Measurements from ENCODE around the gene TRIP13. TPM values are rescaled to one million over a fixed set of nuclear protein-coding genes. Genes with fewer than 3 reads are reported as not detected.

The TRIP13 gene
- total RNA-seq, 1 donor from 2014 or later: 11.9 TPM

DNA sequence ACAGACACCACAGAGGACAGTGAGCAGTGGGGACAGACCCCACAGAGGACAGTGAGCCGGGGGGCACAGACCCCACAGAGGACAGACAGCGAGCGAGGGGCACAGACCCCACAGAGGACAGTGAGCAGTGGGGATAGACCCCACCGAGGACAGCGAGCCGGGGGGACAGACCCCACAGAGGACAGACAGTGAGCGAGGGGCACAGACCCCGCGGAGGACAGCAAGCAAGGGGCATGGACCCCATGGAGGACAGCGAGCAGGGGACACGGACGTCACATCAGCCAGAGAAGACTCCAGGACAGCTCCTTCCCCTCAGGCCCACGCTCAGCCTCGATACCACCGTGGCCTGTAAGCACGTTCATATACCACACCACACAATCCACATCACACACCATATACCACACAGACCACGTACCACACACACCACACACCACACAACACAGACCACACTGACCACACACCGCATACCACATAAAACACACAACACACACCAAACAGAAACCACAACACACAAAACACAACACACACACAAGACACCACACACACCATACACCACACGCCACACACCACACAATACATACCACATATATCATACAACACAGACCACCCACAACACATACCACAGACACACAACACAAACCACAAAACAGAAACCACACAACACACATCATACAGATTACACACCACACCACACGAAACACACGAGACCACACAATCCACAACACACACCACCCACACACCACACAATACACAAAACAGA is 36.7 kb upstream of the TRIP13 start:
- Mint-ChIP-seq H3K9me3 (ENCODE audit: low read depth) (no peaks in the 10 kb centered on the region), H3K27me3 (peaks cover 6% of the 10 kb centered on the region), H3K4me1 (ENCODE audit: low read depth) (peaks cover 14% of the 10 kb centered on the region), H3K36me3 (ENCODE audit: insufficient read depth) (no peaks in the 10 kb centered on the region), H3K4me3 (ENCODE audit: low read depth) (no peak overlapping the region), H3K27ac (no peak overlapping the region)
- TF ChIP-seq, protein P1, sequence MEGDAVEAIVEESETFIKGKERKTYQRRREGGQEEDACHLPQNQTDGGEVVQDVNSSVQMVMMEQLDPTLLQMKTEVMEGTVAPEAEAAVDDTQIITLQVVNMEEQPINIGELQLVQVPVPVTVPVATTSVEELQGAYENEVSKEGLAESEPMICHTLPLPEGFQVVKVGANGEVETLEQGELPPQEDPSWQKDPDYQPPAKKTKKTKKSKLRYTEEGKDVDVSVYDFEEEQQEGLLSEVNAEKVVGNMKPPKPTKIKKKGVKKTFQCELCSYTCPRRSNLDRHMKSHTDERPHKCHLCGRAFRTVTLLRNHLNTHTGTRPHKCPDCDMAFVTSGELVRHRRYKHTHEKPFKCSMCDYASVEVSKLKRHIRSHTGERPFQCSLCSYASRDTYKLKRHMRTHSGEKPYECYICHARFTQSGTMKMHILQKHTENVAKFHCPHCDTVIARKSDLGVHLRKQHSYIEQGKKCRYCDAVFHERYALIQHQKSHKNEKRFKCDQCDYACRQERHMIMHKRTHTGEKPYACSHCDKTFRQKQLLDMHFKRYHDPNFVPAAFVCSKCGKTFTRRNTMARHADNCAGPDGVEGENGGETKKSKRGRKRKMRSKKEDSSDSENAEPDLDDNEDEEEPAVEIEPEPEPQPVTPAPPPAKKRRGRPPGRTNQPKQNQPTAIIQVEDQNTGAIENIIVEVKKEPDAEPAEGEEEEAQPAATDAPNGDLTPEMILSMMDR (IDR thresholded peaks at IDR 0.05; ENCODE audit: unreplicated experiment): no peak
- DNase-seq (ENCODE audit: low spot score, unreplicated experiment): no peak

DNA sequence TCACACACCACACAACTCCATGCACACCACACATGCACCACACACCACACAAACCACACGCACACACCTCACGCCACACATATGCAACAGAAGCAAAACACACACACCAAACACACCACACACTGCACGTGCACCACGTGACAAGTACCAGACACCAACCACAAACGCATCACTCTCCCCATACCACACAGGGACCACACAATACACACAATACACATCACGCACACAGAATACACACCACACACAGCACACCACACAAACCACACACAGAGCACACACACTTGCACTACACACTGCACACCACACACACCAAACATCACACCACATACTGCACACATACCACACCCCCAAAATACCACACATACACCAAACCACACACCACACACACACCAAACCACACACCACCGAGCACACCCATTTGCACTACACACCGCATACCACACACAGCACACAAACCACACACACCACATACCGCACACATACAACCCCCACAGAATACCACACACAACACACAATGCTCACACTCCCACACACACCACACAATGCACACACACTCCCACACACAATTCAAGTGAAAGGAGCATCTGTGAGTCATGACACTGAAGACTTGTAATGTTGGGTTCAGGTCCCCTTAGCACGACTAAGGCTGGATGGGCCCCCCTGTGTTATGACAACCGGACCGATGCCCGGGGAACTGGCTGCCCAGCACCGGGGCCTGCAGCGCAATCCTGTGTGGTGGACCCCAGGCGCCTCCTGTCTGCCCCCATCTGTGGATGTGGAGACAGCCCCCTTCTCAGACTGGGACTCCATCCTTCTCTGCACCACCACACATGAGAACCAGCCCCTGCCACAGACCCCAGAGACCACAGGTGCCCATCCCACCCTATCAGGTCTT is 35.9 kb upstream of the TRIP13 start:
- TF ChIP-seq, protein P1 (IDR thresholded peaks at IDR 0.05; ENCODE audit: unreplicated experiment): no peak
- H3K27ac Mint-ChIP-seq: no peak overlapping the region
- no peak for DNase-seq (ENCODE audit: low spot score, unreplicated experiment)
- H3K36me3 Mint-ChIP-seq (ENCODE audit: insufficient read depth): no peaks in the 10 kb centered on the region
- no peak overlapping the region for H3K4me3 Mint-ChIP-seq (ENCODE audit: low read depth)
- H3K27me3 Mint-ChIP-seq: peaks cover 6% of the 10 kb centered on the region
- peaks cover 14% of the 10 kb centered on the region for H3K4me1 Mint-ChIP-seq (ENCODE audit: low read depth)
- no peaks in the 10 kb centered on the region for H3K9me3 Mint-ChIP-seq (ENCODE audit: low read depth)

DNA sequence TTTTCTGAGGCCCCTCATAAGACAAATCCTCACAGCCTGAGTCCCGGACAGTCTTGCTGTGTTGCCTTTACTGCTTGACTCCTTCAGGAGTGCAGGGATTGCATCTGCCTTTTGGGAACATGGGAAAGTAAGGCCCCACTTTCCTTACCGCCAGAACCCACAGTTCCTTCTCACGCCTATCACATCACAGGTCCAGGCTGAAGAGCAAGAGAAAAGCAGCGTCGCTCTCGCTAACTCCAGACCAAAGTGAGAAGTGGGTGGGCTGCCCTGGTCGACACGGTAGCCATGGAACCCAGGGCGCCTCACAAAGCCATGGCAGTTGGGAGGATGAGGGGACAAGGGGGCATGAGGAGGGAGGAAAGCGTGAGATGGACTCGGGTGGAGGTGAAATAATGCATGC is 34.0 kb upstream of the TRIP13 start:
- Mint-ChIP-seq H3K4me1 (ENCODE audit: low read depth) (peaks cover 14% of the 10 kb centered on the region), H3K27ac (peak overlapping the region; percentile 65), H3K36me3 (ENCODE audit: insufficient read depth) (no peaks in the 10 kb centered on the region), H3K27me3 (no peaks in the 10 kb centered on the region), H3K4me3 (ENCODE audit: low read depth) (no peak overlapping the region), H3K9me3 (ENCODE audit: low read depth) (no peaks in the 10 kb centered on the region)
- DNase-seq (ENCODE audit: low spot score, unreplicated experiment): no peak
- TF ChIP-seq, protein P1 (IDR thresholded peaks at IDR 0.05; ENCODE audit: unreplicated experiment): no peak

DNA sequence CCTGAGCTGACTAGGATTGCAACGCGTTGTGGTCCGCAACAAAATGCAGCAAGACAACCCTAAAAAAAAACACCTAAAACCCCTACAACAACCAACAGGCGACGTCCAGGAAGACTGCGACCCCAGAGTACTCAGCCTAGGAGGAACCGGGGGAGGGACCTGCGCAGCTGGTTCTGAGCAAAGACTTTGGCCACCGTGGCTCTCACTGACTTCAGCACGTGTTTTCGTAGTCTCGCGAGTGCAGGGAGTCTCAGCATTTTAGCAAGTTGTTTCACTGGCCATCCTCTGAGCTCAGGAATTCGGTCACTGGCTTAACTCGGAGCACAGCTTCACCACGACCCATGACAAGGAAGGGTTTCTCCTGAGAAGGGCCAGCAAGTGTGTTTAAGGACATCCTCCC is 33.3 kb upstream of the TRIP13 start:
- H3K9me3 Mint-ChIP-seq (ENCODE audit: low read depth): no peaks in the 10 kb centered on the region
- H3K36me3 Mint-ChIP-seq (ENCODE audit: insufficient read depth): no peaks in the 10 kb centered on the region
- H3K4me3 Mint-ChIP-seq (ENCODE audit: low read depth): no peak overlapping the region
- H3K4me1 Mint-ChIP-seq (ENCODE audit: low read depth): peaks cover 14% of the 10 kb centered on the region
- no peaks in the 10 kb centered on the region for H3K27me3 Mint-ChIP-seq
- H3K27ac Mint-ChIP-seq: no peak overlapping the region
- TF ChIP-seq, protein P1 (IDR thresholded peaks at IDR 0.05; ENCODE audit: unreplicated experiment): no peak
- no peak for DNase-seq (ENCODE audit: low spot score, unreplicated experiment)

DNA sequence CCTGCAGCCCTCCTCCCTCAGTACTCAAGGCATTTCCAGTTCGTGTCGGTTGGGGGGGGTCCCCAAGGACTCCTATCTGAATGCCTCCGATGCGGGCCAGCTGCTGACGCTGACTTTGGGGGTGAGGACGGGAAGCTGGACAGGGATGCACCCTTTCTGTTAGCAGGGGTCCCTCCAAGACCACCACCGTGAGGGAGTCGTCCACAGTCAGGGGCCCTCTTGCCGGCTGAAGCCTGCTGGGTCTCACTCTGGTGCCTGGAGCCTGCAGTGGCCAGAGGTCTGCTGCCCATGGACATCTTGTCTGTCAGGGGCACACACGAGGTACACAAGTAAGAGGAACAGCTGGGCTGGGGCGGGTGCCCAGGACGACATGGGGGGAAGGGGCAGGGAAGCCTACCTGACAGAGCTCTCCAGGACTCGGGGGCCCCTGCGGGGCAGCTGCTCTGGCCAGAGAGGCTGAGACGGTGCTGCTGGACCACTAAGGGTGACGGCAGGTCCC is 32.8 kb upstream of the TRIP13 start:
- peak overlapping the region; percentile 38 for H3K27ac Mint-ChIP-seq

More for the DNA sequence above, 32.8 kb upstream of the TRIP13 start:
- TF ChIP-seq, protein P1 (IDR thresholded peaks at IDR 0.05; ENCODE audit: unreplicated experiment): no peak
- Mint-ChIP-seq H3K9me3 (ENCODE audit: low read depth) (no peaks in the 10 kb centered on the region), H3K4me3 (ENCODE audit: low read depth) (no peak overlapping the region), H3K27me3 (no peaks in the 10 kb centered on the region), H3K4me1 (ENCODE audit: low read depth) (peaks cover 14% of the 10 kb centered on the region), H3K36me3 (ENCODE audit: insufficient read depth) (no peaks in the 10 kb centered on the region)
- DNase-seq (ENCODE audit: low spot score, unreplicated experiment): no peak

All from progenitor cell of endocrine pancreas (in vitro differentiated cells).